Measurements from ENCODE around the gene TMEM176A. TPM values are rescaled to one million over a fixed set of nuclear protein-coding genes. Genes with fewer than 3 reads are reported as not detected.

TMEM176A gene
- total RNA-seq, 1 donor from 2014 or later = 57.4 TPM

GRCh38 chr7:150852371-150852905, 51.9 kb downstream of the TMEM176A start, which contains the start of gene AOC1:
Gene AOC1 (plus strand): TSS chr7:150852517. CDS start chr7:150856471, 3,954 bp downstream.
- DNase-seq (peak; percentile 55), ATAC-seq (peak in 1 of 2 donors; percentile 47)
- Histone ChIP-seq H3K27me3 (ENCODE audit: low read depth) (peaks cover 14% of the 10 kb centered on the region), H3K36me3 (no peaks in the 10 kb centered on the region), H3K27ac (no peak within 1 kb of the TSS), H3K4me3 (no peak within 1 kb of the TSS), H3K4me1 (no peaks in the 10 kb centered on the region), H3K9me3 (no peaks in the 10 kb centered on the region)
- intact Hi-C loops (cut with DNase I) = no loop called here
- no peak for TF ChIP-seq CTCF (IDR thresholded peaks at IDR 0.05)

GRCh38 chr7:150854066-150855000, 53.8 kb downstream of the TMEM176A start:
- TF ChIP-seq CTCF (IDR thresholded peaks at IDR 0.05) = no peak
- Histone ChIP-seq H3K4me3 (no peak overlapping the region), H3K27ac (no peak overlapping the region), H3K4me1 (no peaks in the 10 kb centered on the region), H3K36me3 (no peaks in the 10 kb centered on the region), H3K27me3 (ENCODE audit: low read depth) (peaks cover 14% of the 10 kb centered on the region), H3K9me3 (no peaks in the 10 kb centered on the region)
- DNase-seq (no peak), ATAC-seq (no peak)
- intact Hi-C loops (cut with DNase I) = no loop called here

Other genes with a start within 250 kb of the TMEM176A start
- 95.7 TPM for gene GIMAP4, start 233.4 kb upstream of the TMEM176A start, total RNA-seq
- gene GIMAP6, start 168.4 kb upstream of the TMEM176A start, total RNA-seq = 69.3 TPM
- 46.9 TPM for gene GIMAP2, start 115.1 kb upstream of the TMEM176A start, total RNA-seq
- gene GIMAP1, start 84.2 kb upstream of the TMEM176A start, total RNA-seq = 18.8 TPM
- 31.9 TPM for gene GIMAP5, start 63.4 kb upstream of the TMEM176A start, total RNA-seq
- 69.4 TPM for gene TMEM176B, start 405 bp upstream of the TMEM176A start, total RNA-seq
- 1.7 TPM for gene AOC1, start 51.7 kb downstream of the TMEM176A start, total RNA-seq
- gene KCNH2, start 177.6 kb downstream of the TMEM176A start, total RNA-seq = 2.4 TPM
- 15.1 TPM for gene NOS3, start 190.2 kb downstream of the TMEM176A start, total RNA-seq
- 0.38 TPM for gene ATG9B, start 223.7 kb downstream of the TMEM176A start, total RNA-seq
- 42.4 TPM for gene ABCB8, start 227.7 kb downstream of the TMEM176A start, total RNA-seq
- gene ASIC3, start 247.8 kb downstream of the TMEM176A start, total RNA-seq = 3.7 TPM

Measured in lower lobe of right lung (tissue), 2 donors.